ENCODE results near the gene ANKMY1.

ANKMY1 gene

DNA sequence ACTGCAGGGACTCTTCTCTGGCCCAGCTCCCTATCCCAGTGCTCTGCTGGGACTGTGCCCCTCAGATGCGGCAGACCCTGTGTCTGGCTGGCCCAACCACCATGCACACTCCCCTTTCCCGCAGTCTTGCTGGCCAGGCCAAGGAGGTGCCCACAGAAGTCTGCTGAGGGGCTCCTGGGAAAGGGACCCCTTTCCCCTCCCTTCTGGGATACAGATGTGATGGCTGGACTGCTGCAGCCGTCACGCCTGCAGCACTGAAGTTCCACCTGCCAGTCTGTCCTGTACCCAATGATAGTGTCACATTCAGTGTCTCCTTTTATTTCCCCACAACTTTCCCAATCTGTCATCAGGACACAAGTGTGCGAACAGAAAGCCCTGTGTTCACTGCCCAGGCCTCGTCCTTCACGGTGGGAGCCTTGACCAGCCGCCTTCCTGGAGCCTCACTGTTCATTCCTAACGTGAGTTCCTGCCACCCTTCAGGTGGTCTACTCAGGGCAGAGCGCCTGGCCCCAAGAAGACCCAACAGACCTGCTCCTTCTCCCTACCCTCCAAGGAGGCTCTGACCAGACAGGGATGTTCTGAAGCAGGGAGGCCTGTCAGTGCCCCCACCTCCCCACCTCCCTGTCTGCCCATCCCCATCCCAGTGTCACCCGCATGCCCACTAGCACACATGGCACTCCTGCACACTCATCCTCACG is 47.1 kb downstream of the ANKMY1 start:
- H3K4me3 ChIP-seq (replicated peaks; ENCODE audit: insufficient read depth, low read length): no peak overlapping the region
- H3K27me3 ChIP-seq (ENCODE audit: insufficient read depth, poor library complexity, severe bottlenecking): no peaks in the 10 kb centered on the region
- TF ChIP-seq GABPA (IDR thresholded peaks at IDR 0.05; ENCODE audit: low read depth) (no peak), SPI1 (IDR thresholded peaks at IDR 0.05; ENCODE audit: borderline replicate concordance, low read depth) (no peak)
- TF ChIP-seq, protein P1, sequence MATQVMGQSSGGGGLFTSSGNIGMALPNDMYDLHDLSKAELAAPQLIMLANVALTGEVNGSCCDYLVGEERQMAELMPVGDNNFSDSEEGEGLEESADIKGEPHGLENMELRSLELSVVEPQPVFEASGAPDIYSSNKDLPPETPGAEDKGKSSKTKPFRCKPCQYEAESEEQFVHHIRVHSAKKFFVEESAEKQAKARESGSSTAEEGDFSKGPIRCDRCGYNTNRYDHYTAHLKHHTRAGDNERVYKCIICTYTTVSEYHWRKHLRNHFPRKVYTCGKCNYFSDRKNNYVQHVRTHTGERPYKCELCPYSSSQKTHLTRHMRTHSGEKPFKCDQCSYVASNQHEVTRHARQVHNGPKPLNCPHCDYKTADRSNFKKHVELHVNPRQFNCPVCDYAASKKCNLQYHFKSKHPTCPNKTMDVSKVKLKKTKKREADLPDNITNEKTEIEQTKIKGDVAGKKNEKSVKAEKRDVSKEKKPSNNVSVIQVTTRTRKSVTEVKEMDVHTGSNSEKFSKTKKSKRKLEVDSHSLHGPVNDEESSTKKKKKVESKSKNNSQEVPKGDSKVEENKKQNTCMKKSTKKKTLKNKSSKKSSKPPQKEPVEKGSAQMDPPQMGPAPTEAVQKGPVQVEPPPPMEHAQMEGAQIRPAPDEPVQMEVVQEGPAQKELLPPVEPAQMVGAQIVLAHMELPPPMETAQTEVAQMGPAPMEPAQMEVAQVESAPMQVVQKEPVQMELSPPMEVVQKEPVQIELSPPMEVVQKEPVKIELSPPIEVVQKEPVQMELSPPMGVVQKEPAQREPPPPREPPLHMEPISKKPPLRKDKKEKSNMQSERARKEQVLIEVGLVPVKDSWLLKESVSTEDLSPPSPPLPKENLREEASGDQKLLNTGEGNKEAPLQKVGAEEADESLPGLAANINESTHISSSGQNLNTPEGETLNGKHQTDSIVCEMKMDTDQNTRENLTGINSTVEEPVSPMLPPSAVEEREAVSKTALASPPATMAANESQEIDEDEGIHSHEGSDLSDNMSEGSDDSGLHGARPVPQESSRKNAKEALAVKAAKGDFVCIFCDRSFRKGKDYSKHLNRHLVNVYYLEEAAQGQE (IDR thresholded peaks at IDR 0.05; ENCODE audit: insufficient replicate concordance, low read depth): no peak
- no peak for DNase-seq (ENCODE audit: low read depth in 1 of 2, low spot score in 1 of 2)
- H3K27ac ChIP-seq (replicated peaks): no peak overlapping the region

DNA sequence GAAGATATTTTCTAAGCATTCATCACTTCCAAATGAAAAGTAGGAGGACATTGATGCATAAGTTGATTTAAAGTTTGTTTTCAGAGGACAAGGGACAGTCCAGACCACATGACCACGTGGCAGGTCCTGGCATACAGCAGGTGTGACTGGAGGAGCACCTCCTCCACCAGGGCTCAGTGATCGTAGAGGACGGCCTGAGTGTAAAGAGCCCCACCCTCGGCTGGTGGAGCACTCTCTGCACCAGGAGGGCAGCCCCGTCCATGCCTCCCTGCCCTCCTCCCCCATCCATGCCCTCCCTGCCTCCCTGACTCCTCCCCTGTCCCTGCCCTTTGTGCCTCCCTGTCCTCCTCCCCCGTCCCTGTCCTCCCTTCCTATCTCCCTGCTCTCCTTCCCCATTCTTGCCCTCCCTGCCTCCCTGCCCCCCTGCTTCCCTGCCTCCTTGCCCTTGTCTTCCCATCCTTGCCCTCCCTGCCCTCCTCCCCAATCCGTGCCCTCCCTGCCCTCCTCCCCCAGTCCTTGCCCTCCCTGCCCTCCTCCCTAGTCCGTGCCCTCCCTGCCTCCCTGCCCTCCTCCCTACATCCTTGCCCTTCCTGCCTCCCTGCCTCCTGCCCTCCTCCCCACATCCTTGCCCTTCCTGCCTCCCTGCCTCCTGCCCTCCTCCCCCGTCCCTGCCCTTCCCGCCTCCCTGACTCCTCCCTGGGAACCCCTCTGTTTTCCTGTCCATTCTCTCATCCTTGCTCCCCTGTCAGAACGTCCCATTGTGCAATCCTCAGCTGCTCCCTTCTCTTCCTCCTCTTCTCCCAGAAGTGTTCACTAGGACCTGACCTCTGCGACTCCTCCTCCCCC is 47.9 kb downstream of the ANKMY1 start:
- no peak for DNase-seq (ENCODE audit: low read depth in 1 of 2, low spot score in 1 of 2)
- TF ChIP-seq GABPA (IDR thresholded peaks at IDR 0.05; ENCODE audit: low read depth) (no peak), POLR2AphosphoS5 (IDR thresholded peaks at IDR 0.05; ENCODE audit: low read depth) (no peak), CTCF (IDR thresholded peaks at IDR 0.05; ENCODE audit: insufficient read depth, low read length) (no peak), SPI1 (IDR thresholded peaks at IDR 0.05; ENCODE audit: borderline replicate concordance, low read depth) (no peak)
- TF ChIP-seq, protein P1 (IDR thresholded peaks at IDR 0.05; ENCODE audit: insufficient replicate concordance, low read depth): no peak
- Histone ChIP-seq H3K4me3 (replicated peaks; ENCODE audit: insufficient read depth, low read length) (no peak overlapping the region), H3K27ac (replicated peaks) (no peak overlapping the region), H3K27me3 (ENCODE audit: insufficient read depth, poor library complexity, severe bottlenecking) (no peaks in the 10 kb centered on the region)

DNA sequence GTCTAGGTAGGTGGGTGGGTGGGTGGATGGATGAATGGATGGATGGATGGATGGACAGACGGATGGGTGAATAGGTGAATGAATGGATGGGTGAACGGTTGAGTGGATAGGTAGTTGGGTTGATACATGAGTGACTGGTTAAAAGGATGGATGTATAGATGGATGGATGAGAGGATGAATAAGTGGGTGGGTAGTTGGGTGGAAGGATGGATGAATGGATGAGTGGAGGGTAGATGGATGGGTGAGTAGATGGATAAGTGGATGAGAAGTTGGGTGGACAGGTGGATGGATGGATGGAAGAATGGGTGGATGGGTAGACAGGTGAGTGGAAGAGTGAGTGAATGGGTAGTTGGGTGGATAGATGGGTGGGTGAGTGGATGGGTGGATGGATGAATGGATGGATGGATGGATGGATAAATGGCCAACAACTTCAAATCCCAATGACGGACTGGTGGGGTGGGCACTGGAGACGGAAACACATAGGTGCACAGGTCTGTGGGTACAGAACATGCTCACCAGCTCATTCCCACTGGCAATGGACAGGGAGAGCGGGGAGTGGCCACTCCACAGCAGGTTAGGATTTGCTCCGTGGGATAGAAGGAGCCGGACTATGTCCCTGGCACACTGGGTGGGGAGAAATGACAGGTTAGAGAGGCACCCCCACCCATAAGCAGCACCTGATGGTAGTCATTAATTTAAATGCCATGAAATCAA is 48.8 kb downstream of the ANKMY1 start:
- TF ChIP-seq, protein P1 (IDR thresholded peaks at IDR 0.05; ENCODE audit: insufficient replicate concordance, low read depth): no peak
- TF ChIP-seq CTCF (IDR thresholded peaks at IDR 0.05; ENCODE audit: insufficient read depth, low read length) (no peak), POLR2AphosphoS5 (IDR thresholded peaks at IDR 0.05; ENCODE audit: low read depth) (no peak), SPI1 (IDR thresholded peaks at IDR 0.05; ENCODE audit: borderline replicate concordance, low read depth) (no peak), GABPA (IDR thresholded peaks at IDR 0.05; ENCODE audit: low read depth) (no peak)
- no peak overlapping the region for H3K27ac ChIP-seq (replicated peaks)

More for the DNA sequence above, 48.8 kb downstream of the ANKMY1 start:
- no peak overlapping the region for H3K4me3 ChIP-seq (replicated peaks; ENCODE audit: insufficient read depth, low read length)
- DNase-seq (ENCODE audit: low read depth in 1 of 2, low spot score in 1 of 2): no peak
- H3K27me3 ChIP-seq (ENCODE audit: insufficient read depth, poor library complexity, severe bottlenecking): no peaks in the 10 kb centered on the region
